ENCODE measurements around the gene ZNF780B.

DNA sequence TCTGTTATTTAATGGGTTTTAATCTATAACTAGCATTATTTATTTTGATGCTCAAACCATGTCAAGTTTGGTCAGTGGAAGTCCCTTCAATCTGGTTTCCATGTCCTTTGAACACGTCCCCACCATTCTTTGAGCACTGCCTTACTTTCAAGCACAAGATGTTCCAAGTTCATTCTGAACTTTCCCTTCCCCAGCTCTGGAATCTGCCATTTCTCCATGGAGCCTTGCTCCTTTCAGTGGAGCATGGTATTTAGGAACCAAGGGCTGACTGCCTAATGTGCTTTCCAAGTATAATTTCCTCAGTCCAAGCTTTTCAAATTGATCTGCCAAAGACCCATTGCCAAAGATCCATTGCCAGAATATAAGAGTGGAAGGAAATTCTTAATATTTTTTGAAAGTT is 60.2 kb downstream of the ZNF780B start:
- no peak for TF ChIP-seq POLR2A (IDR thresholded peaks at IDR 0.05)
- TF ChIP-seq, protein P1, sequence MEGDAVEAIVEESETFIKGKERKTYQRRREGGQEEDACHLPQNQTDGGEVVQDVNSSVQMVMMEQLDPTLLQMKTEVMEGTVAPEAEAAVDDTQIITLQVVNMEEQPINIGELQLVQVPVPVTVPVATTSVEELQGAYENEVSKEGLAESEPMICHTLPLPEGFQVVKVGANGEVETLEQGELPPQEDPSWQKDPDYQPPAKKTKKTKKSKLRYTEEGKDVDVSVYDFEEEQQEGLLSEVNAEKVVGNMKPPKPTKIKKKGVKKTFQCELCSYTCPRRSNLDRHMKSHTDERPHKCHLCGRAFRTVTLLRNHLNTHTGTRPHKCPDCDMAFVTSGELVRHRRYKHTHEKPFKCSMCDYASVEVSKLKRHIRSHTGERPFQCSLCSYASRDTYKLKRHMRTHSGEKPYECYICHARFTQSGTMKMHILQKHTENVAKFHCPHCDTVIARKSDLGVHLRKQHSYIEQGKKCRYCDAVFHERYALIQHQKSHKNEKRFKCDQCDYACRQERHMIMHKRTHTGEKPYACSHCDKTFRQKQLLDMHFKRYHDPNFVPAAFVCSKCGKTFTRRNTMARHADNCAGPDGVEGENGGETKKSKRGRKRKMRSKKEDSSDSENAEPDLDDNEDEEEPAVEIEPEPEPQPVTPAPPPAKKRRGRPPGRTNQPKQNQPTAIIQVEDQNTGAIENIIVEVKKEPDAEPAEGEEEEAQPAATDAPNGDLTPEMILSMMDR (IDR thresholded peaks at IDR 0.05): no peak
